NB4 (cell line): ENCODE data around the gene ZNF222.

ENCODE experiments used
- MAX ChIP-seq: IDR thresholded peaks from 2 replicates; pipeline ENCODE4 v1.6.1; 2011; ENCODE audit warnings: low read depth, low read length
- POLR2A ChIP-seq: IDR thresholded peaks from 2 replicates; pipeline ENCODE4 v1.6.1; 2011; ENCODE audit warnings: mild to moderate bottlenecking; ENCODE audit not compliant: insufficient read length; ENCODE audit errors: extremely low read depth
- TF ChIP-seq, protein P1 (sequence below): IDR thresholded peaks from one replicate; pipeline ENCODE4 v1.5.1; 2012; ENCODE audit warnings: low read depth, low read length

DNA sequence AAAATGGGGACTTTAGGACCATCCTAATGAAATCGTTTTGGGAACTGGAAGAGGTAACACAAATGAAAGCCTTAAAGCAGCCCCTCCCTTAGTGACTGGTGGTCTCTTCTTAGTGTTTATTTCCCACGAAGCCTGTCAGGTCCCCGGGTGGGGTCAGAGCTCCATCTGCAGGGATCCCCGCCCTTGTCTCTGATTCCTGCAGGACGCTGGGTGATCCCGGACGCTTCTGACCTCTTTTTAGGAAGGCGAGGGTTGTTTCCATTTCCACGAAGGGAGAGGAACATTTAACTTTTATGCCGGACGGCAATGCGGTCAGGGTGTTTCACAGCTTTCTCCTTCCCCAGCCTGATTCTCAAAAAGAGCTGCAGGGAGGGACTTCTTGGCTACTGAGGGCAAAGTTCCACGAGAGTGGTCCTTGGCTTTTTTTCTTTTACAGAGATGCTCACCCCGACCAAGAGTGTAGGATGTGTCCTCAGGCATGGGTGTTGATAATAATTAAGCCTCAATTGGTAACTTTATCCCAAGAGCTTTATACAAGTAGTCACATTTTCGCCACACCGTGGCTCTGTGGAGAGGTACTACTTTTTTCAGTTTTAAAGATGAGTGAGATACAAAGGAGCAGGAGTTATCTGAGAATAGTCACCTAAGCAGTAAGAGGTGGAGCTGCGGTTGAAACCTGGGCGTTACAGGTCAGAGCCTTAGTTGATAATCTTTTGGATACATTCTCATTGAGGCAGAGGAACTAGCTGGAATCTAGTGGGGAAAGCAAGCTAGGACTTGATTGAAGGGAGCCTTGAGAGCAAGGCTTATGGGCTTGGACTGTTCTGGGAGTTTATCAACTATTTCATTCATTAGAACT, 47.6 kb downstream of the ZNF222 start:
- TF ChIP-seq, protein P1, sequence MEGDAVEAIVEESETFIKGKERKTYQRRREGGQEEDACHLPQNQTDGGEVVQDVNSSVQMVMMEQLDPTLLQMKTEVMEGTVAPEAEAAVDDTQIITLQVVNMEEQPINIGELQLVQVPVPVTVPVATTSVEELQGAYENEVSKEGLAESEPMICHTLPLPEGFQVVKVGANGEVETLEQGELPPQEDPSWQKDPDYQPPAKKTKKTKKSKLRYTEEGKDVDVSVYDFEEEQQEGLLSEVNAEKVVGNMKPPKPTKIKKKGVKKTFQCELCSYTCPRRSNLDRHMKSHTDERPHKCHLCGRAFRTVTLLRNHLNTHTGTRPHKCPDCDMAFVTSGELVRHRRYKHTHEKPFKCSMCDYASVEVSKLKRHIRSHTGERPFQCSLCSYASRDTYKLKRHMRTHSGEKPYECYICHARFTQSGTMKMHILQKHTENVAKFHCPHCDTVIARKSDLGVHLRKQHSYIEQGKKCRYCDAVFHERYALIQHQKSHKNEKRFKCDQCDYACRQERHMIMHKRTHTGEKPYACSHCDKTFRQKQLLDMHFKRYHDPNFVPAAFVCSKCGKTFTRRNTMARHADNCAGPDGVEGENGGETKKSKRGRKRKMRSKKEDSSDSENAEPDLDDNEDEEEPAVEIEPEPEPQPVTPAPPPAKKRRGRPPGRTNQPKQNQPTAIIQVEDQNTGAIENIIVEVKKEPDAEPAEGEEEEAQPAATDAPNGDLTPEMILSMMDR: no peak
- TF ChIP-seq POLR2A (no peak), MAX (no peak)
